Skin epidermis (tissue), 12 donors: ENCODE data around the gene CIPC.

ENCODE experiments used
- H3K27ac ChIP-seq, 21 experiments: fragments of 200-600 bp; sonication (generic) in 11 of 21; one replicate each; pipeline ENCODE4 v1.5.0; 2020; ENCODE audit warnings: mild to moderate bottlenecking in 3 of 21, inconsistent platforms in 2 of 21, moderate library complexity in 2 of 21
- H3K4me3 ChIP-seq, 7 experiments: fragments of 200-600 bp; sonication (generic) in 2 of 7; one replicate each; pipeline ENCODE4 v1.5.0; 2020; ENCODE audit warnings: inconsistent platforms in 2 of 7, mild to moderate bottlenecking in 2 of 7, moderate library complexity in 1 of 7

Gene CIPC

GRCh38 chr14:77120771-77121743 lies 23.0 kb downstream of the CIPC start:
- H3K4me3 ChIP-seq, result no peak overlapping the region

GRCh38 chr14:77122526-77123125 lies 24.6 kb downstream of the CIPC start:
- Histone ChIP-seq H3K27ac (peak overlapping the region in 15 of 21 experiments; percentile 8 to 91 (median 71)), H3K4me3 (no peak overlapping the region)

More at GRCh38 chr14:77120771-77121743, 23.0 kb downstream of the CIPC start:
- H3K27ac ChIP-seq, result peak overlapping the region in 19 of 21 experiments; percentile 4 to 91 (median 69)

- Histone ChIP-seq H3K27ac (peak overlapping the region in 14 of 21 experiments; percentile 8 to 91 (median 66)), H3K4me3 (no peak overlapping the region)
Measured at GRCh38 chr14:77123381-77124325, 25.6 kb downstream of the CIPC start.

DNA sequence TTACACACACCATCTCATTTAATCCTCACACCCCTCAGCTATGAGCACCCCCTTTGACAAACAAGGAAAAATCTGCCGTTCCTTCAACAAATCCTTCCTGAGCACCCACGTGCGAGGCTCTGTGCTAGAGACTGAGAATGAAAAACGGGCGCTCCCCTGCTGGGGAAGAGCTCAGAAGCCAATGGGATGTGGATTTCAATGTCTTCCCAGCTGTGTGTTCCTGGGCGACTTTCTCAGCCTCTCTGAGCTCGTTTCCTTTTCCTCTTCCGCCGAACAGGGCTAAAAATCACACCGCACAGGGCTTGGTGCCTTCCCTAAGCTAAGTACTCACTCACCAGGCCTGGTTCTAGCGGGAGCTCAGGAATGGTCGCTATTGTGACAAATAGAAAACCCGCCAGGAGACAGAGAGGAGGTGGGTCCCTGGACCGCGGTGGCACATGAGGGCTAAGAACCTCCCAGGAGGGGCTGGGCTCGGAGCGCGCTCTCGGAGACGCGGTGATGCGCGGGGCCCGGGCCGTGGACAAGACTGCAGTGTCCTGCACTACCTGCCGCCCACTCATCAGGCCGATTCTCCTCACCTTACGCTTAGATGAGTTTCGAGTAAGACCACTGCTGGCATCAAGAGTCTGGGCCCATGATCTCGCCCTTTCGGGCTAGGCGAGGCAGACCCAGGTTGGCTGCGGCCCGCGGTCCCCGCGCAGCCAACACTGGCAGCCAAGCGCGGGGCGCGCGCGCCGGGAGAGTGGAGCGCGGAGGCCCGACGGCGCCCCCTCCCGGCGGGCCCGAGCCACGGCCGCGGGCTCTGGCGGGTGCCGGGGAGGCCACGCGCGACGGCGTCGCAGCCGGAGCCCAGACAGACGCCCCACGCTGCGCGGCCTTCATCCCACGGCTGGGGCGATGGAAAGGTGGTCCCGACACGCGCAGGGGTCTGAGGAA lies 26.6 kb downstream of the CIPC start:
- Histone ChIP-seq H3K4me3 (peak overlapping the region; percentile 21 to 49 (median 38)), H3K27ac (peak overlapping the region in 6 of 21 experiments; percentile 1 to 76 (median 37))

DNA sequence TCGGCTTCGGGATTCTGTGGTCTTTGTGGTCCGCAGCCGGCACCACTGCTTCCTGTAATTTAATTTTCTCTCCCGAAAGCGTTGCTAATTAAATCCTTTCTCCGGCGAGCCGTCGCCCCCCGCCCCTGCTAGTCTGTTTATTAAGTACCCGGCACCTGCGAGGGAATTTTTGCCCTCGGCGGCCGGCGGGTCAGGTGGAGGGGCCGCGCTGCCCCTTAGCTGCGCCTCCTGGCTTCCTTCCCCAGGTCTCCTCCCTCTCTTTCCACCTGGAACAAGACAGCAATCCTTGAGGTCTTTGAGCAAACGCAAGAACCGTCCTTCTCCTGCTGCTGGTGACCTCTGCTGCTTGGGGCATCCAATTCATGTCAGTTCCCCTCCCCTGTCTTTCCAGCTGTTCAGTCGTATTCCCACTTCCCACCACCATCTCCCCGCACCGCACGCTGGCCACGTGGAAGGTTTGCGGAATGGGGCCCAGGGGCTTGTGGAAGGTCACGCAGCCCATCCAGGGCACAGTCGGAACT lies 27.3 kb downstream of the CIPC start:
- Histone ChIP-seq H3K4me3 (peak overlapping the region in 6 of 7 experiments; percentile 21 to 49 (median 38)), H3K27ac (peak overlapping the region in 2 of 21 experiments; percentile 28 to 46)

DNA sequence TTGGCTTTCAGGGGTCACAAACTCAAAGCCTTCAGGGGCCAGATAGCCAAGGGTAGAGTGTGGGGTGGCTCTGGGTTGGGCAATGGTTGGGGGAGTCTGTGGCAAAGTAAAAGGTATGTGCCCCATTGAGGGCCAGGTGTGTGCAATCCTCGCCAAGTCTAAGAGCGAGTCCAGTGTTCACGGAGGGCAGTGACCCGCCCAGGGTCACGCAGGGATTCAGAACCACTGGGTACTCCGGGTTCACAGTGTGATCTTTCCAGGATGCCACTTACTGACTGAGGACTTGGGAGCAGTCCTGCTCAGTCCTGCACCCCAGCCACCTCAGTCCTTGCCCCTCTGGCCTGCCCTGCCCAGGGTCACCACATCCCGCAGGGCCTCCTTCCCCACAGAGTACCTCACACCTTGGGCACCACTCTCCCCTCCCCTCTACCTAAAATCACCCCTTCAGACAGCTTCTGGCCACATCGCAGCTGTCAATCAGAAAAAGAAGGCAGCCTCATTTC lies 27.8 kb downstream of the CIPC start:
- H3K27ac ChIP-seq, result no peak overlapping the region
- H3K4me3 ChIP-seq, result no peak overlapping the region

GRCh38 chr14:77126461-77126990 lies 28.5 kb downstream of the CIPC start:
- Histone ChIP-seq H3K27ac (no peak overlapping the region), H3K4me3 (no peak overlapping the region)

DNA sequence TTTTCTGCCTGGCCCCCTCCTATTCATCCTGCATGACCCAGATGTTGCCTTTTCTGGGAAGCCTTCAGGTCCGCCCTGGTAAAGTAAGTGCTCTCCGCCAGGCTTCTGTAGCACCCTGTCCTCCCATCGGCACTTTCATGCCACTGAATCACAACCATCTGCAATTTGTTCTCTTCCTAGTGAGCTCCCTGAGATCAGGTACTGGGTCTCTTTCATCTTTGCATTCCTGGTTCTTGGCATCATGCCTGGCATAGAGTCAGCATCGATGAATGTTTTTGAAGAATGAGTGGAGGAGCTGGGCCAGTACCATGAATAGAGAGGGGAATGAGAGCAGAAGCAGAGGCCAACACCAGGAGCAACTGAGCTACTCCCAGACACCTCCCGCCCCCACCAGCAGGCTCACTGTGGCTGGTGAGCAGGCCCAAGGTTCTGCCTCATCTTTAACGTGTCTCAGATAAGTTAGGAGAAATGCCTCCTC lies 30.4 kb downstream of the CIPC start:
- Histone ChIP-seq H3K4me3 (no peak overlapping the region), H3K27ac (no peak overlapping the region)

DNA sequence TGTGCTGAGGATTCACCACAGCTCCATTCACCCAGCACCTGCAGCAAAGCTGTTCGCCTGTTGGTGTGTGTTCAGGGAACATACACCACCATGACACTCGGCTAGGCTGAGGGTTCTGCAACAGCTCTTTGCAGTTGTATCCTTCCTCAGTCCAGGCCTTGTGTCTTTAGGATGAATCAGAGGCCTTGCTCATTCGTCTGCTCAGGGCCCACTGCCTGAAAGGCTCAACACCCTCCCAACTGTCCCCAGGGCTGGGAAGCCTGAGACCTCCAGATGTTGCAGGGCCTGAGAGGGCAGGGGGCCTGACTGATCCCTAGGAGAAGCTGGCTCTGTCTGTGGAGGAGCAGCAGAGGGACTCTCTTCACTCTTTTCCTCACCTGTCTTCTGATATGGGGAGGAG lies 32.3 kb downstream of the CIPC start:
- no peak overlapping the region for H3K27ac ChIP-seq
- H3K4me3 ChIP-seq, result no peak overlapping the region

DNA sequence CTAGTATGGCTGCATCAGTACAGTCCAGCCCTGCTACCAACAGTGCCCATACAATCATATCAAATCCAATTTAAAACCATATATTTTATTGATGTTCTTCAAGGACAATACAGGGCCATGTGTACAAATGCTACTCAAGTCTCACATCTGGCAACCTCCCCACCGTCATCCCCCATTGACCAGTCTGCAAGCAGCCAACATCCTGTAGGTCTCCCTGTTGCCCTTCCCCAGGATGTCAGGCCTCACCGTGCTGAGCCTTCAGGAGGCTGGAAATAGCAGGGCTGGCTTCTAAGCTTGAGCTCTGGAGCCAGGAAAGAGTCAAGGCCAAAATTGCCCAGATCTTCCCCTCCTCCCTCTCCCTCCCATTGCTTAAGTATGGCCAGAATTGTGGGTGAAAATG lies 33.1 kb downstream of the CIPC start:
- Histone ChIP-seq H3K4me3 (no peak overlapping the region), H3K27ac (no peak overlapping the region)

GRCh38 chr14:77131871-77132486 lies 33.9 kb downstream of the CIPC start:
- H3K4me3 ChIP-seq, result no peak overlapping the region
- no peak overlapping the region for H3K27ac ChIP-seq

- no peak overlapping the region for H3K4me3 ChIP-seq
- H3K27ac ChIP-seq, result no peak overlapping the region
Measured at GRCh38 chr14:77133720-77134338, 35.8 kb downstream of the CIPC start.

GRCh38 chr14:77139022-77139421 lies 41.0 kb downstream of the CIPC start:
- H3K4me3 ChIP-seq, result no peak overlapping the region
- no peak overlapping the region for H3K27ac ChIP-seq

DNA sequence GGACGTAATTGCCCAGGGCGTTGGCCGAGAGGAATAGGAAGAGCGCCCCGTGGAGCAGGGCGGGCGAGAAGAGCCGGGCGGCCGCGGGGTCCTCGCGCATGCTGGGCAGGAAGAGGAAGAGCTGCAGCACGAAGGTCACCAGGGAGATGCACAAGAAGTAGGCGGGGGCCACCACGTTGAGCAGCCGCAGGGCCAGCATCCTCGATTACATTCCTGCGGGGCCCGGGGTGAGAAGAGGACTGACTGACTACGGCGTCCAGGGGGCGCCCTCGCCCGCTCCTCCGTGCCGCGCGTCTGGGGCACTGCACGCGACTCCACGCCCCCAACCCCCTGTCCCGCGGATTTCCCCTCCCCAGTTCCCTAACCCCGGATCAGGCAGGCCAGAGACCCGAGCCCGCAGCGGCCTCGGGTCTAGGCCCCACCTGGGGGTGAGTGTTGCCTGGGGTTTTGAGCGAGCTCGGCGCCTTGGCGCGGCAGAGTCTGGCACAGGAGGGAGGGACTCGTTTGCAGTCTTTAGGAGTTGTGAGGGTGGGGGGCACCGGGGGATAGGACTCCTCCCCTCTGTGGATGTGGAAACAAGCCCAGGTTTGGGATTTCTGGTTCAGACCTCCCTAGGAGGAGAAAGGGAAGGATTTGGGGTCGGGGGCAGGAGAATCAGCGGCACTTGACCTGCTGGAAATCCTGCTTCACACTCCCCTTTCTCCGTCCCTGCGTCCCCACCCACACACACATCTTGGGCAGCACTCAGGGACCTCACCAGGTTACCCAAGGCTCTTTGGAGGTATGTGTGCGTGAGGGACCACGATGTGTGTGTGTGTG lies 41.7 kb downstream of the CIPC start:
- H3K4me3 ChIP-seq, result no peak overlapping the region
- H3K27ac ChIP-seq, result no peak overlapping the region

- Histone ChIP-seq H3K27ac (no peak overlapping the region), H3K4me3 (peak overlapping the region in 3 of 7 experiments; percentile 3 to 30 (median 30))
Measured at GRCh38 chr14:77140359-77141213, 42.5 kb downstream of the CIPC start.
